Tibial artery (tissue), 4 donors: ENCODE results near the gene RBM48.
"Not testable (repeated sequence)": the region's sequence is repeated elsewhere in the genome, so short reads cannot be mapped to it uniquely, and the experiment has no call there.

Experiments
- DNase-seq, 2 donors: peaks; one replicate each; pipeline ENCODE4 v3.0.0-alpha.2; 2019
- H3K27ac ChIP-seq, 2 donors: fragments of 200-600 bp; sonication (generic) in 1 of 2; 1 replicate in 1 of 2; 2 replicates in 1 of 2; pipeline ENCODE4 v1.5.1; 2018 to 2019; ENCODE audit warnings: mild to moderate bottlenecking in 1 of 2
- H3K27me3 ChIP-seq, 2 donors: fragments of 200-600 bp; sonication (generic) in 1 of 2; one replicate each; pipeline versions ENCODE4 v1.5.1 to v1.6.0; 2016 to 2019
- H3K36me3 ChIP-seq, 3 donors: fragments of 200-600 bp; sonication (generic) in 2 of 3; one replicate each; pipeline ENCODE4 v1.5.1; 2016 to 2019; ENCODE audit warnings: mild to moderate bottlenecking in 2 of 3
- H3K4me1 ChIP-seq, 4 donors: fragments of 200-600 bp; sonication (generic) in 2 of 4; 1 replicate in 3 of 4; 2 replicates in 1 of 4; pipeline ENCODE4 v1.5.1; 2016 to 2019
- H3K4me3 ChIP-seq, 2 donors: fragments of 200-600 bp; sonication (generic) in 1 of 2; 1 replicate in 1 of 2; 2 replicates in 1 of 2; pipeline ENCODE4 v1.5.1; 2018 to 2019; ENCODE audit warnings: mild to moderate bottlenecking in 2 of 2
- H3K9me3 ChIP-seq, 3 donors: fragments of 200-600 bp; sonication (generic) in 1 of 3; one replicate each; pipeline ENCODE4 v1.5.1; 2016 to 2019
- intact Hi-C: fragments of 100-400 bp; cut with DNase I; formaldehyde crosslinking; loops from one replicate; pipeline ENCODE4 v1.15.0; 2023; ENCODE audit warnings: low total_unique reads
- TF ChIP-seq, protein P1 (sequence below), 2 experiments: fragments of 200-600 bp in 1 of 2; fragments of 450-650 bp in 1 of 2; IDR thresholded peaks; one replicate each; pipeline ENCODE4 v1.5.1; 2017 to 2019; ENCODE audit warnings: antibody characterized with exemption in 2 of 2, mild to moderate bottlenecking in 1 of 2, moderate library complexity in 1 of 2

RBM48 gene

DNA sequence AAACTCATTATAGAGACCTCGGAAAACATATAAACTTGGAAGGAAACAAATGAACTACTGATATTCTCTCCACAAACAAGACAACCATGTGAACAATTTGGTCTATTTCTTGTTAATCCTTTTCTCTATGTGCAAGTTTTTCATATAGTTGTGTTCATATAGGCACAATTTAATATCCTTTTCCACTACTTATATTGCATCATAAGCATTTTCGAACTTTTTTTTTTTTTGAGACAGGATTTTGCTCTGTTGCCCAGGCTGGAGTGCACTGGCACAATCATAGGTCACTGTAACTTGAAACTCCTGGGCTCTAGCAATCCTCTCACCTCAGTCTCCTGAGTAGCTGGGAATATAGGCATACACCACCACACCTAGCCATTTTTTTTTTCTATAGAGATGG is 5.5 kb upstream of the RBM48 start:
- intact Hi-C loops: loop anchor here (10.0 kb wide), 1 partner anchor 312 kb away; the partner anchor contains the start of gene CDK6
- DNase-seq: no peak
- Histone ChIP-seq H3K9me3 (no peaks in the 10 kb centered on the region), H3K27me3 (no peaks in the 10 kb centered on the region), H3K4me1 (peaks cover 0 to 14% (median 7%) of the 10 kb centered on the region in 4 donors), H3K27ac (no peak overlapping the region), H3K36me3 (peaks cover under 1 to 17% (median 9%) of the 10 kb centered on the region in 3 donors), H3K4me3 (no peak overlapping the region)
- TF ChIP-seq, protein P1, sequence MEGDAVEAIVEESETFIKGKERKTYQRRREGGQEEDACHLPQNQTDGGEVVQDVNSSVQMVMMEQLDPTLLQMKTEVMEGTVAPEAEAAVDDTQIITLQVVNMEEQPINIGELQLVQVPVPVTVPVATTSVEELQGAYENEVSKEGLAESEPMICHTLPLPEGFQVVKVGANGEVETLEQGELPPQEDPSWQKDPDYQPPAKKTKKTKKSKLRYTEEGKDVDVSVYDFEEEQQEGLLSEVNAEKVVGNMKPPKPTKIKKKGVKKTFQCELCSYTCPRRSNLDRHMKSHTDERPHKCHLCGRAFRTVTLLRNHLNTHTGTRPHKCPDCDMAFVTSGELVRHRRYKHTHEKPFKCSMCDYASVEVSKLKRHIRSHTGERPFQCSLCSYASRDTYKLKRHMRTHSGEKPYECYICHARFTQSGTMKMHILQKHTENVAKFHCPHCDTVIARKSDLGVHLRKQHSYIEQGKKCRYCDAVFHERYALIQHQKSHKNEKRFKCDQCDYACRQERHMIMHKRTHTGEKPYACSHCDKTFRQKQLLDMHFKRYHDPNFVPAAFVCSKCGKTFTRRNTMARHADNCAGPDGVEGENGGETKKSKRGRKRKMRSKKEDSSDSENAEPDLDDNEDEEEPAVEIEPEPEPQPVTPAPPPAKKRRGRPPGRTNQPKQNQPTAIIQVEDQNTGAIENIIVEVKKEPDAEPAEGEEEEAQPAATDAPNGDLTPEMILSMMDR (IDR thresholded peaks at IDR 0.05): no peak

GRCh38 chr7:92527300-92528187 is 1.1 kb upstream of the RBM48 start:
- H3K4me3 ChIP-seq: peak overlapping the region; percentile 85 to 97
- H3K27ac ChIP-seq: peak overlapping the region; percentile 83 to 91
- peak in 1 of 2 donors; percentile 28 for DNase-seq
- no peaks in the 10 kb centered on the region for H3K9me3 ChIP-seq
- TF ChIP-seq, protein P1 (IDR thresholded peaks at IDR 0.05): no peak
- no peaks in the 10 kb centered on the region for H3K27me3 ChIP-seq
- intact Hi-C loops: loop anchor here (2.0 to 10.0 kb wide), 2 partner anchors 279 to 307 kb away; partner anchors contain the start of gene CDK6
- H3K4me1 ChIP-seq: peaks cover 0 to 27% (median 12%) of the 10 kb centered on the region in 4 donors
- peaks cover 8 to 24% (median 20%) of the 10 kb centered on the region in 3 donors for H3K36me3 ChIP-seq

- H3K27ac ChIP-seq: peak overlapping the region; percentile 83 to 91
- intact Hi-C loops: loop anchor here (10.0 kb wide), 1 partner anchor 306 kb away; the partner anchor contains the start of gene CDK6
- peaks cover 22 to 38% (median 33%) of the 10 kb centered on the region in 3 donors for H3K36me3 ChIP-seq
- peaks cover 0 to 27% (median 12%) of the 10 kb centered on the region in 4 donors for H3K4me1 ChIP-seq
- H3K27me3 ChIP-seq: no peaks in the 10 kb centered on the region
- H3K9me3 ChIP-seq: no peaks in the 10 kb centered on the region
- no peak for DNase-seq
- TF ChIP-seq, protein P1 (IDR thresholded peaks at IDR 0.05): no peak
- H3K4me3 ChIP-seq: peak overlapping the region; percentile 85 to 97
Measured at GRCh38 chr7:92528958-92529264, 316 bp downstream of the RBM48 start.

DNA sequence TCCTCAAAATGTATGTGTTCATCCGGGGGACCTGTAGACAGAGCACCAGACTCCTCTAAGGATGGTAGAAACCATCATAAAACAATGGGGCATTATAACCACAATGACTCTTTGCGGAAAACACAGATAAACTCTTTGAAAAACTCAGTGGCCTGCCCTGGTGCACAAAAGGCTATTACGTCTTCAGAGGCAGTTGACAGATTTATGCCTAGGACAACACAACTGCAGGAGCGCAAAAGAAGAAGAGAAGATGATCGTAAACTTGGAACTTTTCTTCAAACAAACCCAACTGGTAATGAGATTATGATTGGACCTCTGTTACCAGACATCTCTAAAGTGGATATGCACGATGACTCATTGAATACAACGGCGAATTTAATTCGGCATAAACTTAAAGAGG is 6.0 kb downstream of the RBM48 start:
- intact Hi-C loops: no loop called here
- Histone ChIP-seq H3K9me3 (no peaks in the 10 kb centered on the region), H3K27ac (no peak overlapping the region), H3K4me3 (no peak overlapping the region), H3K27me3 (no peaks in the 10 kb centered on the region), H3K36me3 (peaks cover 73 to 89% (median 77%) of the 10 kb centered on the region in 3 donors), H3K4me1 (peaks cover 0 to 11% (median 3%) of the 10 kb centered on the region in 4 donors)
- TF ChIP-seq, protein P1 (IDR thresholded peaks at IDR 0.05): no peak
- DNase-seq: no peak

- H3K4me1 ChIP-seq, H3K4me3 ChIP-seq, DNase-seq, H3K9me3 ChIP-seq, H3K27me3 ChIP-seq, H3K36me3 ChIP-seq, H3K27ac ChIP-seq, intact Hi-C loops: not testable (repeated sequence)
Measured at GRCh38 chr7:92543542-92543941, 14.9 kb downstream of the RBM48 start.

- H3K4me1 ChIP-seq, H3K4me3 ChIP-seq, H3K36me3 ChIP-seq, H3K27me3 ChIP-seq, intact Hi-C loops, H3K27ac ChIP-seq, H3K9me3 ChIP-seq, DNase-seq: not testable (repeated sequence)
Measured at GRCh38 chr7:92545116-92545515, 16.5 kb downstream of the RBM48 start.
